ENCODE measurements around the gene BCKDK. TPM values are rescaled to one million over a fixed set of nuclear protein-coding genes. Genes with fewer than 3 reads are reported as not detected.

BCKDK gene
- total RNA-seq, 1 experiment from 2014 or later = 58.3 TPM

DNA sequence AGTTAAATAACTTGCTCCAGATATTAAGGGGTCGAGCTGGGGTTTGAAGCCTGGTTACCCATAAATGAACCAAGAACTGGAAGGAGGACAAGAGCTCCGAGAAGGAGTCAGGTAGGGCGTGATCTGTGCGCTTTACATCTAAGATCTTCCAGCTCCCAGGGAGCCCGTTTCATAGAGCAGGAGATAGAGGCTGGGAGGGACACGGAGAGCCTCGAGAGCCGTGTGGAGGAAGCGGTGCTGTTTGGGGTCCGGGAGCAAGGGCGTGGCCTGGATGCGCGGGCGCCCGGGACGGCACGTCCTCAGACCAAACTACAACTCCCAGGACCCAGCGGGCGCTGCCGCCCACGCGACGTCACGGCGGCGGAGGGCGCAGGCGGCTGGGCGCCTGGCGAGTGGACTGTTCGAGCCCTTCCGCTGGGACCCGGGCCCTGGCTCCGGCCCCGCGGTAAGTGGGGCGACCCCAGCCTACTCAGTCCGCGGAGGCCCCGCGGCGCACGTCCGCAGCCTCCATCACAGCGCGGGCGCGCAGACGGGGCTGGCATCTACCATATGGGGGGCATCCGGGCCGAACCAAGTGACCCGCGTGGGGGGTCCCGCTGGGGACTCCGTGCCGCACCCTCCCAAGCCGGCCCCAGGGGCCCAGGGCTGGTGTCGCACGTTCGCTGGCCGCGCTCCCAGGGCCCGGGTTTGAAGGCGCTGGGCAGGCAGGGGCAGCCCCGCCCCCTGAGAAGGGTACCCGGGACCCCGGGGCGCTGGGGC is at the start of gene BCKDK (continued):
- 0 out of 2 replicates have a peak, but pooled peaks have one; percentile 60 for TF ChIP-seq TEAD1 (CRISPR knock-in tag; IDR thresholded peaks at IDR 0.05)
- TF ChIP-seq, protein P1, sequence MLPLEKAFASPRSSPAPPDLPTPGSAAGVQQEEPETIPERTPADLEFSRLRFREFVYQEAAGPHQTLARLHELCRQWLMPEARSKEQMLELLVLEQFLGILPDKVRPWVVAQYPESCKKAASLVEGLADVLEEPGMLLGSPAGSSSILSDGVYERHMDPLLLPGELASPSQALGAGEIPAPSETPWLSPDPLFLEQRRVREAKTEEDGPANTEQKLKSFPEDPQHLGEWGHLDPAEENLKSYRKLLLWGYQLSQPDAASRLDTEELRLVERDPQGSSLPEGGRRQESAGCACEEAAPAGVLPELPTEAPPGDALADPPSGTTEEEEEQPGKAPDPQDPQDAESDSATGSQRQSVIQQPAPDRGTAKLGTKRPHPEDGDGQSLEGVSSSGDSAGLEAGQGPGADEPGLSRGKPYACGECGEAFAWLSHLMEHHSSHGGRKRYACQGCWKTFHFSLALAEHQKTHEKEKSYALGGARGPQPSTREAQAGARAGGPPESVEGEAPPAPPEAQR (CRISPR knock-in tag; IDR thresholded peaks at IDR 0.05) = no peak
- TF ChIP-seq NFE2L1 (CRISPR knock-in tag; IDR thresholded peaks at IDR 0.05) = 0 out of 2 replicates have a peak, but pooled peaks have one; percentile 57
- TF ChIP-seq RELA (CRISPR knock-in tag; IDR thresholded peaks at IDR 0.05; ENCODE audit: borderline replicate concordance) = peak; percentile 81; the same call in 1 of the 2 replicates
- TF ChIP-seq GABPB1 (CRISPR knock-in tag; IDR thresholded peaks at IDR 0.05) = peak; percentile 58
- no peak for TF ChIP-seq ZNF138 (CRISPR knock-in tag; conservative IDR thresholded peaks at IDR 0.05)
- no peak for TF ChIP-seq NR1H2 (CRISPR knock-in tag; IDR thresholded peaks at IDR 0.05)
- TF ChIP-seq ZNF423 (CRISPR knock-in tag; IDR thresholded peaks at IDR 0.05) = no peak
- no peak for TF ChIP-seq NFATC4 (CRISPR knock-in tag; IDR thresholded peaks at IDR 0.05)
- TF ChIP-seq, protein P2, sequence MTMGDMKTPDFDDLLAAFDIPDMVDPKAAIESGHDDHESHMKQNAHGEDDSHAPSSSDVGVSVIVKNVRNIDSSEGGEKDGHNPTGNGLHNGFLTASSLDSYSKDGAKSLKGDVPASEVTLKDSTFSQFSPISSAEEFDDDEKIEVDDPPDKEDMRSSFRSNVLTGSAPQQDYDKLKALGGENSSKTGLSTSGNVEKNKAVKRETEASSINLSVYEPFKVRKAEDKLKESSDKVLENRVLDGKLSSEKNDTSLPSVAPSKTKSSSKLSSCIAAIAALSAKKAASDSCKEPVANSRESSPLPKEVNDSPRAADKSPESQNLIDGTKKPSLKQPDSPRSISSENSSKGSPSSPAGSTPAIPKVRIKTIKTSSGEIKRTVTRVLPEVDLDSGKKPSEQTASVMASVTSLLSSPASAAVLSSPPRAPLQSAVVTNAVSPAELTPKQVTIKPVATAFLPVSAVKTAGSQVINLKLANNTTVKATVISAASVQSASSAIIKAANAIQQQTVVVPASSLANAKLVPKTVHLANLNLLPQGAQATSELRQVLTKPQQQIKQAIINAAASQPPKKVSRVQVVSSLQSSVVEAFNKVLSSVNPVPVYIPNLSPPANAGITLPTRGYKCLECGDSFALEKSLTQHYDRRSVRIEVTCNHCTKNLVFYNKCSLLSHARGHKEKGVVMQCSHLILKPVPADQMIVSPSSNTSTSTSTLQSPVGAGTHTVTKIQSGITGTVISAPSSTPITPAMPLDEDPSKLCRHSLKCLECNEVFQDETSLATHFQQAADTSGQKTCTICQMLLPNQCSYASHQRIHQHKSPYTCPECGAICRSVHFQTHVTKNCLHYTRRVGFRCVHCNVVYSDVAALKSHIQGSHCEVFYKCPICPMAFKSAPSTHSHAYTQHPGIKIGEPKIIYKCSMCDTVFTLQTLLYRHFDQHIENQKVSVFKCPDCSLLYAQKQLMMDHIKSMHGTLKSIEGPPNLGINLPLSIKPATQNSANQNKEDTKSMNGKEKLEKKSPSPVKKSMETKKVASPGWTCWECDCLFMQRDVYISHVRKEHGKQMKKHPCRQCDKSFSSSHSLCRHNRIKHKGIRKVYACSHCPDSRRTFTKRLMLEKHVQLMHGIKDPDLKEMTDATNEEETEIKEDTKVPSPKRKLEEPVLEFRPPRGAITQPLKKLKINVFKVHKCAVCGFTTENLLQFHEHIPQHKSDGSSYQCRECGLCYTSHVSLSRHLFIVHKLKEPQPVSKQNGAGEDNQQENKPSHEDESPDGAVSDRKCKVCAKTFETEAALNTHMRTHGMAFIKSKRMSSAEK (CRISPR knock-in tag; IDR thresholded peaks at IDR 0.05; ENCODE audit: borderline replicate concordance) = no peak
- TF ChIP-seq, protein P3, sequence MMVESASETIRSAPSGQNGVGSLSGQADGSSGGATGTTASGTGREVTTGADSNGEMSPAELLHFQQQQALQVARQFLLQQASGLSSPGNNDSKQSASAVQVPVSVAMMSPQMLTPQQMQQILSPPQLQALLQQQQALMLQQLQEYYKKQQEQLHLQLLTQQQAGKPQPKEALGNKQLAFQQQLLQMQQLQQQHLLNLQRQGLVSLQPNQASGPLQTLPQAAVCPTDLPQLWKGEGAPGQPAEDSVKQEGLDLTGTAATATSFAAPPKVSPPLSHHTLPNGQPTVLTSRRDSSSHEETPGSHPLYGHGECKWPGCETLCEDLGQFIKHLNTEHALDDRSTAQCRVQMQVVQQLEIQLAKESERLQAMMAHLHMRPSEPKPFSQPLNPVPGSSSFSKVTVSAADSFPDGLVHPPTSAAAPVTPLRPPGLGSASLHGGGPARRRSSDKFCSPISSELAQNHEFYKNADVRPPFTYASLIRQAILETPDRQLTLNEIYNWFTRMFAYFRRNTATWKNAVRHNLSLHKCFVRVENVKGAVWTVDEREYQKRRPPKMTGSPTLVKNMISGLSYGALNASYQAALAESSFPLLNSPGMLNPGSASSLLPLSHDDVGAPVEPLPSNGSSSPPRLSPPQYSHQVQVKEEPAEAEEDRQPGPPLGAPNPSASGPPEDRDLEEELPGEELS (CRISPR knock-in tag; IDR thresholded peaks at IDR 0.05) = peak; percentile 68; the same call in 1 of the 2 replicates
- TF ChIP-seq TCF7 (CRISPR knock-in tag; IDR thresholded peaks at IDR 0.05; ENCODE audit: low read depth) = no peak
- TF ChIP-seq, protein P4, sequence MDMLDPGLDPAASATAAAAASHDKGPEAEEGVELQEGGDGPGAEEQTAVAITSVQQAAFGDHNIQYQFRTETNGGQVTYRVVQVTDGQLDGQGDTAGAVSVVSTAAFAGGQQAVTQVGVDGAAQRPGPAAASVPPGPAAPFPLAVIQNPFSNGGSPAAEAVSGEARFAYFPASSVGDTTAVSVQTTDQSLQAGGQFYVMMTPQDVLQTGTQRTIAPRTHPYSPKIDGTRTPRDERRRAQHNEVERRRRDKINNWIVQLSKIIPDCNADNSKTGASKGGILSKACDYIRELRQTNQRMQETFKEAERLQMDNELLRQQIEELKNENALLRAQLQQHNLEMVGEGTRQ (CRISPR knock-in tag; IDR thresholded peaks at IDR 0.05) = 0 out of 2 replicates have a peak, but pooled peaks have one; percentile 17
- TF ChIP-seq GRHL2 (CRISPR knock-in tag; IDR thresholded peaks at IDR 0.05; ENCODE audit: insufficient replicate concordance, severe bottlenecking) = no peak
- no peak for TF ChIP-seq SMAD3 (CRISPR knock-in tag; IDR thresholded peaks at IDR 0.05; ENCODE audit: borderline replicate concordance)
- TF ChIP-seq, protein P5, sequence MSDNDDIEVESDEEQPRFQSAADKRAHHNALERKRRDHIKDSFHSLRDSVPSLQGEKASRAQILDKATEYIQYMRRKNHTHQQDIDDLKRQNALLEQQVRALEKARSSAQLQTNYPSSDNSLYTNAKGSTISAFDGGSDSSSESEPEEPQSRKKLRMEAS (CRISPR knock-in tag; IDR thresholded peaks at IDR 0.05) = peak; percentile 44; the same call in 1 of the 2 replicates
- peak; percentile 74; the same call in 1 of the 2 replicates for TF ChIP-seq ESRRA (CRISPR knock-in tag; IDR thresholded peaks at IDR 0.05; ENCODE audit: borderline replicate concordance)
- peak; percentile 76; the same call in 1 of the 2 replicates for TF ChIP-seq CREM (CRISPR knock-in tag; IDR thresholded peaks at IDR 0.05)
- TF ChIP-seq JUN (CRISPR knock-in tag; IDR thresholded peaks at IDR 0.05) = no peak
- TF ChIP-seq, protein P6, sequence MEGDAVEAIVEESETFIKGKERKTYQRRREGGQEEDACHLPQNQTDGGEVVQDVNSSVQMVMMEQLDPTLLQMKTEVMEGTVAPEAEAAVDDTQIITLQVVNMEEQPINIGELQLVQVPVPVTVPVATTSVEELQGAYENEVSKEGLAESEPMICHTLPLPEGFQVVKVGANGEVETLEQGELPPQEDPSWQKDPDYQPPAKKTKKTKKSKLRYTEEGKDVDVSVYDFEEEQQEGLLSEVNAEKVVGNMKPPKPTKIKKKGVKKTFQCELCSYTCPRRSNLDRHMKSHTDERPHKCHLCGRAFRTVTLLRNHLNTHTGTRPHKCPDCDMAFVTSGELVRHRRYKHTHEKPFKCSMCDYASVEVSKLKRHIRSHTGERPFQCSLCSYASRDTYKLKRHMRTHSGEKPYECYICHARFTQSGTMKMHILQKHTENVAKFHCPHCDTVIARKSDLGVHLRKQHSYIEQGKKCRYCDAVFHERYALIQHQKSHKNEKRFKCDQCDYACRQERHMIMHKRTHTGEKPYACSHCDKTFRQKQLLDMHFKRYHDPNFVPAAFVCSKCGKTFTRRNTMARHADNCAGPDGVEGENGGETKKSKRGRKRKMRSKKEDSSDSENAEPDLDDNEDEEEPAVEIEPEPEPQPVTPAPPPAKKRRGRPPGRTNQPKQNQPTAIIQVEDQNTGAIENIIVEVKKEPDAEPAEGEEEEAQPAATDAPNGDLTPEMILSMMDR (IDR thresholded peaks at IDR 0.05) = no peak
- TF ChIP-seq CREB1 (CRISPR knock-in tag; IDR thresholded peaks at IDR 0.05) = no peak
- peak; percentile 67; the same call in 1 of the 2 replicates for TF ChIP-seq FOXK1 (CRISPR knock-in tag; IDR thresholded peaks at IDR 0.05)
- TF ChIP-seq ZNF232 (CRISPR knock-in tag; IDR thresholded peaks at IDR 0.05) = 0 out of 2 replicates have a peak, but pooled peaks have one; percentile 39
- TF ChIP-seq, protein P7, sequence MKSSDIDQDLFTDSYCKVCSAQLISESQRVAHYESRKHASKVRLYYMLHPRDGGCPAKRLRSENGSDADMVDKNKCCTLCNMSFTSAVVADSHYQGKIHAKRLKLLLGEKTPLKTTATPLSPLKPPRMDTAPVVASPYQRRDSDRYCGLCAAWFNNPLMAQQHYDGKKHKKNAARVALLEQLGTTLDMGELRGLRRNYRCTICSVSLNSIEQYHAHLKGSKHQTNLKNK (CRISPR knock-in tag; IDR thresholded peaks at IDR 0.05) = no peak
- TF ChIP-seq, protein P8, sequence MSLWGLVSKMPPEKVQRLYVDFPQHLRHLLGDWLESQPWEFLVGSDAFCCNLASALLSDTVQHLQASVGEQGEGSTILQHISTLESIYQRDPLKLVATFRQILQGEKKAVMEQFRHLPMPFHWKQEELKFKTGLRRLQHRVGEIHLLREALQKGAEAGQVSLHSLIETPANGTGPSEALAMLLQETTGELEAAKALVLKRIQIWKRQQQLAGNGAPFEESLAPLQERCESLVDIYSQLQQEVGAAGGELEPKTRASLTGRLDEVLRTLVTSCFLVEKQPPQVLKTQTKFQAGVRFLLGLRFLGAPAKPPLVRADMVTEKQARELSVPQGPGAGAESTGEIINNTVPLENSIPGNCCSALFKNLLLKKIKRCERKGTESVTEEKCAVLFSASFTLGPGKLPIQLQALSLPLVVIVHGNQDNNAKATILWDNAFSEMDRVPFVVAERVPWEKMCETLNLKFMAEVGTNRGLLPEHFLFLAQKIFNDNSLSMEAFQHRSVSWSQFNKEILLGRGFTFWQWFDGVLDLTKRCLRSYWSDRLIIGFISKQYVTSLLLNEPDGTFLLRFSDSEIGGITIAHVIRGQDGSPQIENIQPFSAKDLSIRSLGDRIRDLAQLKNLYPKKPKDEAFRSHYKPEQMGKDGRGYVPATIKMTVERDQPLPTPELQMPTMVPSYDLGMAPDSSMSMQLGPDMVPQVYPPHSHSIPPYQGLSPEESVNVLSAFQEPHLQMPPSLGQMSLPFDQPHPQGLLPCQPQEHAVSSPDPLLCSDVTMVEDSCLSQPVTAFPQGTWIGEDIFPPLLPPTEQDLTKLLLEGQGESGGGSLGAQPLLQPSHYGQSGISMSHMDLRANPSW (CRISPR knock-in tag; conservative IDR thresholded peaks at IDR 0.05; ENCODE audit: low read depth) = no peak

Measured in WTC11 (cell line).